NCI-H1694 (cell line): ENCODE data around the gene ACSM5.
"Not testable (repeated sequence)": the region's sequence is repeated elsewhere in the genome, so short reads cannot be mapped to it uniquely, and the experiment has no call there.

ENCODE experiments used
- DNase-seq: peaks from one replicate; lab custom pipeline; 2025; lab: John Stamatoyannopoulos, UW

ACSM5 gene

GRCh38 chr16:20451364-20451763 lies 42.0 kb downstream of the ACSM5 start, which contains the start of gene ACSM2A:
Gene ACSM2A (plus strand): TSS chr16:20451521. CDS start chr16:20460115, 8,594 bp downstream.
- DNase-seq = not testable (repeated sequence)

GRCh38 chr16:20453633-20454032 lies 44.3 kb downstream of the ACSM5 start:
- not testable (repeated sequence) for DNase-seq

- DNase-seq = not testable (repeated sequence)
These were observed 49.9 kb downstream of the ACSM5 start for GRCh38 chr16:20459227-20459626.

- DNase-seq = not testable (repeated sequence)
These were observed 51.0 kb downstream of the ACSM5 start for GRCh38 chr16:20460313-20460712.

- not testable (repeated sequence) for DNase-seq
These were observed 59.6 kb downstream of the ACSM5 start for GRCh38 chr16:20468954-20469353.

GRCh38 chr16:20469930-20470329 lies 60.6 kb downstream of the ACSM5 start:
- not testable (repeated sequence) for DNase-seq

- not testable (repeated sequence) for DNase-seq
These were observed 61.4 kb downstream of the ACSM5 start for GRCh38 chr16:20470732-20471131.

- DNase-seq = not testable (repeated sequence)
These were observed 67.9 kb downstream of the ACSM5 start for GRCh38 chr16:20477188-20477744.

- not testable (repeated sequence) for DNase-seq
These were observed 74.7 kb downstream of the ACSM5 start for GRCh38 chr16:20483989-20484388.

GRCh38 chr16:20484726-20485125 lies 75.4 kb downstream of the ACSM5 start:
- DNase-seq = no peak

- no peak for DNase-seq
These were observed 76.1 kb downstream of the ACSM5 start for GRCh38 chr16:20485408-20485807.
